H1 (cell line): ENCODE measurements around the gene MALT1. TPM values are rescaled to one million over a fixed set of nuclear protein-coding genes. Genes with fewer than 3 reads are reported as not detected.

ENCODE experiments used
- CTCF ChIA-PET: fragments of 300-600 bp; sonication (Branson Sonifier 250); formaldehyde crosslinking; loops from one replicate; lab custom pipeline; 2021; ENCODE audit not compliant: partially characterized antibody; lab: Charles Lee
- POLR2A ChIA-PET: fragments of 300-600 bp; sonication (Branson Sonifier 250); formaldehyde crosslinking; loops from one replicate; lab custom pipeline; 2021; ENCODE audit warnings: inconsistent platforms; ENCODE audit not compliant: partially characterized antibody; lab: Charles Lee
- DNase-seq, 2 experiments: peaks; one replicate each; pipeline versions ENCODE4 v3.0.0 to v3.0.0-alpha.2; 2010 to 2022; ENCODE audit warnings: low spot score in 2 of 2, low read depth in 1 of 2, mixed read lengths in 1 of 2
- FAIRE-seq: peaks from 2 replicates; lab custom pipeline; 2011; peaks lifted over from hg19 to GRCh38; lab: Jason Lieb, UNC
- H2AFZ ChIP-seq: 2 replicates; pipeline ENCODE4 v1.8.1; 2012; ENCODE audit warnings: low read length, inconsistent platforms
- H2AK5ac ChIP-seq: 2 replicates; pipeline ENCODE4 v1.6.1; 2013; ENCODE audit warnings: low read depth, low read length
- H2BK120ac ChIP-seq: replicated peaks from 2 replicates; pipeline ENCODE3; 2013; ENCODE audit warnings: low read depth, low read length, inconsistent platforms
- H2BK12ac ChIP-seq: 2 replicates; pipeline ENCODE4 v1.6.1; 2013; ENCODE audit warnings: low read depth, low read length
- H2BK15ac ChIP-seq: 2 replicates; pipeline ENCODE4 v1.6.1; 2013; ENCODE audit warnings: low read length
- H2BK20ac ChIP-seq: 2 replicates; pipeline ENCODE4 v1.6.1; 2013; ENCODE audit warnings: low read length
- H2BK5ac ChIP-seq: 2 replicates; pipeline ENCODE4 v1.6.1; 2013; ENCODE audit warnings: low read depth, low read length
- H3K14ac ChIP-seq: 2 replicates; pipeline ENCODE4 v1.6.1; 2013; ENCODE audit warnings: inconsistent platforms; ENCODE audit not compliant: insufficient read length
- H3K18ac ChIP-seq: 2 replicates; pipeline ENCODE4 v1.6.1; 2013; ENCODE audit warnings: low read length; ENCODE audit errors: extremely low read depth
- H3K23ac ChIP-seq: 2 replicates; pipeline ENCODE4 v1.6.1; 2013; ENCODE audit warnings: inconsistent platforms; ENCODE audit not compliant: insufficient read length
- H3K23me2 ChIP-seq: 2 replicates; pipeline ENCODE4 v1.6.1; 2013; ENCODE audit warnings: low read depth, low read length
- H3K27ac ChIP-seq: 2 replicates; pipeline ENCODE4 v1.6.1; 2011; ENCODE audit warnings: low read depth, low read length, inconsistent platforms
- H3K27me3 ChIP-seq, 4 experiments: replicated peaks in 1 of 4; 1 replicate in 1 of 4; 2 replicates in 3 of 4; pipeline versions ENCODE4 v1.6.1 to v1.8.1; 2011 to 2013; ENCODE audit warnings: low read length in 3 of 4, mild to moderate bottlenecking in 3 of 4, inconsistent platforms in 2 of 4, mixed read lengths in 2 of 4, moderate library complexity in 1 of 4; ENCODE audit not compliant: control insufficient read depth in 3 of 4, insufficient read depth in 3 of 4; ENCODE audit errors: extremely low read depth in 1 of 4
- H3K36me3 ChIP-seq, 4 experiments: 2 replicates each; pipeline versions ENCODE4 v1.6.1 to v1.8.1; 2011 to 2013; ENCODE audit warnings: mild to moderate bottlenecking in 4 of 4, low read length in 3 of 4, moderate library complexity in 2 of 4, control low read depth in 1 of 4, inconsistent platforms in 1 of 4; ENCODE audit not compliant: insufficient read depth in 4 of 4, control insufficient read depth in 2 of 4
- H3K4ac ChIP-seq: replicated peaks from 2 replicates; pipeline ENCODE3; 2013; ENCODE audit warnings: low read length, low read depth, mixed read lengths, inconsistent platforms; ENCODE audit not compliant: insufficient read length
- H3K4me1 ChIP-seq, 4 experiments: replicated peaks in 1 of 4; 1 replicate in 1 of 4; 2 replicates in 3 of 4; pipeline versions ENCODE4 v1.6.1 to v1.8.1; 2011 to 2013; ENCODE audit warnings: low read length in 3 of 4, inconsistent platforms in 2 of 4, mixed read lengths in 1 of 4; ENCODE audit not compliant: insufficient read depth in 4 of 4, control insufficient read depth in 3 of 4
- H3K4me2 ChIP-seq, 2 experiments: 2 replicates each; pipeline versions ENCODE4 v1.6.1 to v1.8.1; 2011 to 2013; ENCODE audit warnings: low read depth in 2 of 2, low read length in 2 of 2, control low read depth in 1 of 2, inconsistent platforms in 1 of 2, mild to moderate bottlenecking in 1 of 2; ENCODE audit not compliant: insufficient read depth in 1 of 2
- H3K4me3 ChIP-seq, 4 experiments: fragments of 200-600, 300-600 bp in 1 of 4; sonication (generic), shearing (Covaris generic), sonication (Bioruptor Twin) in 1 of 4; 2 replicates each; pipeline versions ENCODE4 v1.5.1 to v1.8.1; 2011 to 2016; ENCODE audit warnings: low read length in 4 of 4, low read depth in 3 of 4, control low read depth in 2 of 4, inconsistent platforms in 2 of 4, mild to moderate bottlenecking in 2 of 4, mixed read lengths in 1 of 4, moderate library complexity in 1 of 4; ENCODE audit not compliant: insufficient read depth in 2 of 4; ENCODE audit errors: extremely low read depth in 1 of 4
- H3K56ac ChIP-seq: replicated peaks from 2 replicates; pipeline ENCODE3; 2013; ENCODE audit warnings: low read depth, mild to moderate bottlenecking, mixed read lengths, low read length, inconsistent platforms; ENCODE audit not compliant: insufficient read length
- H3K79me1 ChIP-seq: 2 replicates; pipeline ENCODE4 v1.6.1; 2013; ENCODE audit warnings: low read depth, low read length, control low read depth
- H3K79me2 ChIP-seq, 2 experiments: 2 replicates each; pipeline versions ENCODE4 v1.6.1 to v1.8.1; 2012 to 2013; ENCODE audit warnings: low read length in 2 of 2, mild to moderate bottlenecking in 2 of 2, inconsistent platforms in 1 of 2; ENCODE audit not compliant: insufficient read depth in 2 of 2, control insufficient read depth in 1 of 2
- H3K9ac ChIP-seq, 4 experiments: replicated peaks in 1 of 4; 1 replicate in 1 of 4; 2 replicates in 3 of 4; pipeline versions ENCODE4 v1.6.1 to v1.8.1; 2011 to 2013; ENCODE audit warnings: low read depth in 3 of 4, low read length in 3 of 4, control low read depth in 2 of 4, mild to moderate bottlenecking in 2 of 4, moderate library complexity in 2 of 4, inconsistent platforms in 1 of 4; ENCODE audit errors: extremely low read depth in 1 of 4
- H3K9me3 ChIP-seq, 2 experiments: 2 replicates each; pipeline versions ENCODE4 v1.6.1 to v1.8.1; 2012 to 2013; ENCODE audit warnings: mild to moderate bottlenecking in 2 of 2, moderate library complexity in 2 of 2, control low read depth in 1 of 2, inconsistent platforms in 1 of 2, low read depth in 1 of 2, low read length in 1 of 2, mixed read lengths in 1 of 2; ENCODE audit not compliant: insufficient read depth in 2 of 2
- H4K20me1 ChIP-seq, 2 experiments: replicated peaks in 1 of 2; 2 replicates each; pipeline versions ENCODE3 to v1.8.1; 2011 to 2013; ENCODE audit warnings: inconsistent platforms in 2 of 2, low read length in 2 of 2, mild to moderate bottlenecking in 1 of 2; ENCODE audit not compliant: insufficient read depth in 2 of 2, control insufficient read depth in 1 of 2
- H4K5ac ChIP-seq: 2 replicates; pipeline ENCODE4 v1.6.1; 2013; ENCODE audit warnings: low read length, low read depth, mixed read lengths, inconsistent platforms; ENCODE audit not compliant: insufficient read length
- H4K8ac ChIP-seq: 2 replicates; pipeline ENCODE4 v1.8.0; 2013; ENCODE audit warnings: mild to moderate bottlenecking, moderate library complexity, low read length, inconsistent platforms; ENCODE audit not compliant: insufficient read depth; ENCODE audit errors: extremely low read depth
- H4K91ac ChIP-seq: replicated peaks from 2 replicates; pipeline ENCODE3; 2013; ENCODE audit warnings: low read length, mixed read lengths, inconsistent platforms; ENCODE audit not compliant: insufficient read length
- BRCA1 ChIP-seq: IDR thresholded peaks from 2 replicates; pipeline ENCODE4 v1.6.1; 2012; ENCODE audit warnings: low read depth, low read length, improper control_type of control experiment
- CBX8 ChIP-seq: fragments of 300-800, 300-1000 bp; sonication (generic); IDR thresholded peaks from 2 replicates; pipeline ENCODE4 v1.7.1; 2016; ENCODE audit warnings: low read depth, low read length, borderline replicate concordance
- EP300 ChIP-seq, 2 experiments: IDR thresholded peaks; 1 replicate in 1 of 2; 2 replicates in 1 of 2; pipeline ENCODE4 v1.6.1; 2011 to 2012; ENCODE audit warnings: low read depth in 2 of 2, low read length in 2 of 2, mild to moderate bottlenecking in 2 of 2, borderline replicate concordance in 1 of 2, inconsistent platforms in 1 of 2, moderate library complexity in 1 of 2
- HDAC6 ChIP-seq: IDR thresholded peaks from one replicate; pipeline ENCODE4 v1.7.1; 2012; ENCODE audit warnings: low read depth, mild to moderate bottlenecking, inconsistent platforms, low read length, moderate library complexity
- MAX ChIP-seq: IDR thresholded peaks from 2 replicates; pipeline ENCODE4 v1.6.1; 2012; ENCODE audit warnings: inconsistent platforms
- POLR2A ChIP-seq, 2 experiments: IDR thresholded peaks; 1 replicate in 1 of 2; 2 replicates in 1 of 2; pipeline ENCODE4 v1.6.1; 2011; ENCODE audit warnings: low read depth in 2 of 2, low read length in 2 of 2, mild to moderate bottlenecking in 2 of 2; ENCODE audit errors: control extremely low read depth in 1 of 2
- POU5F1 ChIP-seq: IDR thresholded peaks from 2 replicates; pipeline ENCODE4 v1.6.1; 2011; ENCODE audit warnings: low read depth, mild to moderate bottlenecking, low read length, moderate library complexity
- RAD21 ChIP-seq, 2 experiments: IDR thresholded peaks in 1 of 2; conservative IDR thresholded peaks in 1 of 2; 2 replicates each; pipeline ENCODE4 v1.6.1; 2011; ENCODE audit warnings: low read depth in 2 of 2, low read length in 2 of 2, improper control_type of control experiment in 1 of 2, inconsistent platforms in 1 of 2, mild to moderate bottlenecking in 1 of 2, moderate library complexity in 1 of 2
- SAP30 ChIP-seq: fragments of 300-600 bp; sonication (generic); IDR thresholded peaks from 2 replicates; pipeline ENCODE4 v1.7.1; 2012; ENCODE audit warnings: low read length, moderate library complexity, mild to moderate bottlenecking, inconsistent platforms; ENCODE audit not compliant: insufficient read depth, insufficient replicate concordance
- SIX5 ChIP-seq: IDR thresholded peaks from 2 replicates; pipeline ENCODE4 v1.6.1; 2011; ENCODE audit warnings: mild to moderate bottlenecking, low read depth, low read length
- SP1 ChIP-seq: IDR thresholded peaks from 2 replicates; pipeline ENCODE4 v1.6.1; 2011; ENCODE audit warnings: low read depth, low read length
- SUZ12 ChIP-seq: fragments of 200-600 bp; sonication (generic); IDR thresholded peaks from 2 replicates; pipeline ENCODE4 v1.6.1; 2012; ENCODE audit warnings: mild to moderate bottlenecking, inconsistent platforms, low read length, moderate library complexity, mixed read lengths
- TCF12 ChIP-seq: IDR thresholded peaks from 2 replicates; pipeline ENCODE4 v1.6.1; 2011; ENCODE audit warnings: low read depth, mild to moderate bottlenecking, low read length
- WGBS, 2 experiments: shearing (Covaris generic) in 1 of 2; methylation state at CpG; one replicate each; pipeline versions ENCODE4 v1.1.6 to v1.1.7; 2013 to 2015; ENCODE audit warnings: low lambda C conversion rate in 2 of 2, mixed read lengths in 2 of 2, inconsistent platforms in 1 of 2, low coverage in 1 of 2, missing lambda C conversion rate in 1 of 2; ENCODE audit not compliant: insufficient replicate concordance in 2 of 2, insufficient coverage in 1 of 2, insufficient read length in 1 of 2; ENCODE audit errors: extremely low coverage in 1 of 2, missing lambda C conversion rate in 1 of 2; 5-methylcytosine and 5-hydroxymethylcytosine counted together
- polyA plus RNA-seq, 7 experiments: library from polyadenylated mRNA; depleted of rRNA in 3 of 7; stranded (reverse) in 5 of 7; unstranded in 2 of 7; fragments of >200 nt in 5 of 7; fragments of 200-250 nt in 2 of 7; gene quantifications; 1 replicate in 5 of 7; 2 replicates in 1 of 7; 4 replicates in 1 of 7; pipeline versions ENCODE4 v1.2.1 to v1.2.3, GENCODE V29; 2011 to 2013; ENCODE audit warnings: missing spikeins in 2 of 7, mixed read lengths in 2 of 7
- total RNA-seq: library from RNA; stranded (reverse); fragmentation: NEBNext Ultra II Directional; extraction: Animal tissue kit (Norgen Biotek cat#: 25700); gene quantifications from 2 replicates; pipeline ENCODE4 v1.2.1, GENCODE V29; 2021

MALT1 gene
- total and polyA plus RNA-seq, 2 of the 8 experiments (the other 6 are each of a cell fraction or from before 2014, with no cell fraction given), result 10.7 to 25.9 TPM

- no peak overlapping the region for H3K14ac ChIP-seq
- no peak overlapping the region for H4K5ac ChIP-seq
- H2BK120ac ChIP-seq, result no peak overlapping the region
- FAIRE-seq (no peak), DNase-seq (no peak)
- H3K4me3 ChIP-seq, result no peak overlapping the region
- H4K20me1 ChIP-seq, result no peaks in the 10 kb centered on the region
- no peak overlapping the region for H2AK5ac ChIP-seq
- peaks cover 0 to 74% of the 10 kb centered on the region in 2 experiments; a peak in 2 of 4 replicates for H3K79me2 ChIP-seq
- H3K23ac ChIP-seq, result no peak overlapping the region
- H2BK5ac ChIP-seq, result no peak overlapping the region
- no peak overlapping the region for H3K27ac ChIP-seq
- H4K91ac ChIP-seq, result no peak overlapping the region
- peaks cover 0 to 5% (median 2%) of the 10 kb centered on the region in 4 experiments; a peak in 5 of 7 replicates for H3K4me1 ChIP-seq
- H3K4me2 ChIP-seq, result no peak overlapping the region
- no peaks in the 10 kb centered on the region for H3K36me3 ChIP-seq
- no peaks in the 10 kb centered on the region for H3K9me3 ChIP-seq
- no peak overlapping the region for H3K4ac ChIP-seq
- 83% methylated on average over 3 of the region's 3 CpGs; no CpG with 5 or more reads in 1 of the 2 experiments for WGBS, 2 experiments
- H3K79me1 ChIP-seq, result 0 out of 2 replicates have a peak, but pooled peaks cover 2% of the 10 kb centered on the region
- POLR2A ChIA-PET, result interaction anchor here (0.6 to 1.3 kb wide), 2 partner anchors 23 to 227 kb away, joined by 3 to 4 read pairs; no protein-coding TSS in a partner anchor
- H4K8ac ChIP-seq, result no peak overlapping the region
- H3K27me3 ChIP-seq, result no peaks in the 10 kb centered on the region
- H2AFZ ChIP-seq, result no peak overlapping the region
- H3K23me2 ChIP-seq, result peaks cover 8% of the 10 kb centered on the region
- no peak overlapping the region for H3K56ac ChIP-seq
- CTCF ChIA-PET, result interaction anchor here (0.7 to 1.2 kb wide), 3 partner anchors 11 to 178 kb away, joined by 3 to 4 read pairs (median 3); no protein-coding TSS in a partner anchor
- H3K18ac ChIP-seq, result no peak overlapping the region
- no peak overlapping the region for H2BK12ac ChIP-seq
- no peak overlapping the region for H2BK15ac ChIP-seq
- H2BK20ac ChIP-seq, result no peak overlapping the region
- no peak overlapping the region for H3K9ac ChIP-seq
- TF ChIP-seq RAD21 (IDR thresholded peaks at IDR 0.05 in 1 of 2, conservative IDR thresholded peaks at IDR 0.05 in 1 of 2; ENCODE audit: low read depth in 2 of 2, low read length in 2 of 2) (no peak), SP1 (no peak), TCF12 (no peak), POLR2A (IDR thresholded peaks at IDR 0.05; ENCODE audit: control extremely low read depth in 1 of 2, low read depth in 2 of 2, low read length in 2 of 2) (no peak), MAX (no peak), POU5F1 (no peak), HDAC6 (no peak), SUZ12 (no peak), EP300 (IDR thresholded peaks at IDR 0.05; ENCODE audit: borderline replicate concordance in 1 of 2, low read depth in 2 of 2, low read length in 2 of 2) (no peak), BRCA1 (no peak), CBX8 (no peak), SAP30 (no peak), SIX5 (no peak)
Measured at GRCh38 chr18:58674863-58675472, 3.7 kb downstream of the MALT1 start.
